GM21360 (cell line): Measurements from ENCODE around the gene IFNAR1.

Experiments
- ATAC-seq: cut with Tn5 transposase; IDR thresholded peaks from one replicate; pipeline ENCODE4 v1.9.1; 2021; ENCODE audit warnings: mild to moderate bottlenecking, moderate library complexity; ENCODE audit not compliant: unreplicated experiment

IFNAR1 gene

GRCh38 chr21:33324291-33325221 is at the start of gene IFNAR1:
TSS of gene IFNAR1 (plus strand) at chr21:33324970. CDS start at chr21:33325056, 86 bp downstream.
- peak; percentile 74 for ATAC-seq

GRCh38 chr21:33278721-33279120 is 46.0 kb upstream of the IFNAR1 start:
- ATAC-seq, result no peak

- no peak for ATAC-seq
Observed at GRCh38 chr21:33279330-33279820, 45.4 kb upstream of the IFNAR1 start.

GRCh38 chr21:33281096-33281652 is 43.6 kb upstream of the IFNAR1 start:
- no peak for ATAC-seq

- ATAC-seq, result no peak
Observed at GRCh38 chr21:33283203-33283602, 41.6 kb upstream of the IFNAR1 start.

- no peak for ATAC-seq
Observed at GRCh38 chr21:33286076-33286475, 38.7 kb upstream of the IFNAR1 start.

GRCh38 chr21:33286600-33287456 is 37.9 kb upstream of the IFNAR1 start:
- ATAC-seq, result no peak

- ATAC-seq, result no peak
Observed at GRCh38 chr21:33289199-33289819, 35.5 kb upstream of the IFNAR1 start.

- no peak for ATAC-seq
Observed at GRCh38 chr21:33290441-33290840, 34.3 kb upstream of the IFNAR1 start.

GRCh38 chr21:33291686-33292085 is 33.1 kb upstream of the IFNAR1 start:
- ATAC-seq, result no peak

GRCh38 chr21:33292724-33293123 is 32.0 kb upstream of the IFNAR1 start:
- no peak for ATAC-seq

- no peak for ATAC-seq
Observed at GRCh38 chr21:33293136-33293535, 31.6 kb upstream of the IFNAR1 start.

- ATAC-seq, result no peak
Observed at GRCh38 chr21:33293811-33294216, 31.0 kb upstream of the IFNAR1 start.

- no peak for ATAC-seq
Observed at GRCh38 chr21:33296156-33296555, 28.6 kb upstream of the IFNAR1 start.

- ATAC-seq, result peak; percentile 68
Observed at GRCh38 chr21:33299181-33299752, 25.5 kb upstream of the IFNAR1 start.

- ATAC-seq, result no peak
Observed at GRCh38 chr21:33300701-33301631, 23.8 kb upstream of the IFNAR1 start.

- no peak for ATAC-seq
Observed at GRCh38 chr21:33301632-33302002, 23.2 kb upstream of the IFNAR1 start.

GRCh38 chr21:33302055-33302454 is 22.7 kb upstream of the IFNAR1 start:
- no peak for ATAC-seq

GRCh38 chr21:33302796-33303195 is 22.0 kb upstream of the IFNAR1 start:
- ATAC-seq, result no peak
